GM23248 (cell line): ENCODE data around the gene NPIPB8.
"Not testable (repeated sequence)": the region's sequence is repeated elsewhere in the genome, so short reads cannot be mapped to it uniquely, and the experiment has no call there.

Experiments
- EZH2 ChIP-seq: fragments of 200-600 bp; sonication (generic); IDR thresholded peaks from 2 replicates; pipeline ENCODE4 v1.6.1; 2018; ENCODE audit warnings: antibody characterized with exemption, mild to moderate bottlenecking; ENCODE audit not compliant: insufficient read depth, poor library complexity, severe bottlenecking
- EZH2phosphoT487 ChIP-seq: fragments of 200-600 bp; sonication (generic); IDR thresholded peaks from 2 replicates; pipeline ENCODE4 v1.6.1; 2018; ENCODE audit warnings: antibody characterized with exemption, moderate library complexity, mild to moderate bottlenecking, low read depth; ENCODE audit not compliant: insufficient read depth

DNA sequence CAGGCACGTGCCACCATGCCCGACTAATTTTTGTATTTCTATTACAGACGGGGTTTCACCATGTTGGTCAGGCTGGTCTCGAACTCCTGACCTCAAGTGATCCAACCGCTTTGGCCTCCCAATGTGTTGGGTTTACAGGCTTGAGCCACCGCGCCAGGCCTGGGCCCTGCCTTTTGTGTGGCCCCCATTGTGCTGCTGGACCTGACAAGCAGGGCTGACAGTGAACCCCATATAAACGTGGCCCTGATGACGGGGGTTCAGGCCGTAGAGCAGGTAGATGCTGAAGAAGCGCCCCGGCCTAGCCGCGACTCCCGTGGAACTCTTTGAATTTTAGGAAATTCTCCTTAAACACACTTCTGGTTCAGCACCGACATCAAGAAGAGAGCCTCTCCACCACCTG lies 23.3 kb upstream of the NPIPB8 start:
- not testable (repeated sequence) for TF ChIP-seq EZH2, EZH2phosphoT487
